Measurements from ENCODE around the gene AGAP1. TPM values are rescaled to one million over a fixed set of nuclear protein-coding genes. Genes with fewer than 3 reads are reported as not detected.
"Not testable (repeated sequence)": the region's sequence is repeated elsewhere in the genome, so short reads cannot be mapped to it uniquely, and the experiment has no call there.

The AGAP1 gene
- total RNA-seq, 1 experiment from 2014 or later = 23.4 TPM

DNA sequence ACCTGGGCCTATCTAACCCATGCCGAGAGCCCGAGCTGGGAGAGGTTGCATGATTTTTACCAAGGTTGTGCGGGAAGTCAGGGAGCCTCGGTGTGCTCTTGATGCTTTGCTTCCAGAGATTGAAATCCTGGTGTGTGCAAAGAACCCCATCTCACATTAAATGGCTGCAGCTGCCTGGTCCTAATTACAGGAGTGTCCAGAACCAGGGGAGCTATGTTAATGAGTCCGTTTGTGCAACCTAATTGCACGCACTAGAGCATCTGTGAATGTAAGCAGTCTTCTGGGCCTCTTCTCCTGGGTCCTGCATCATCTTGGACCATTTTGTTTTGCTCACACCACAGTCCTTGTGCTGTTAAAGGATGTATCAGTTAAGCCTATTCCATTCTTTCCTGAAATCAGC is 263.8 kb downstream of the AGAP1 start:
- Histone ChIP-seq H3K4me3 (no peak overlapping the region), H3K36me3 (peaks cover 23% of the 10 kb centered on the region), H3K9me3 (replicated peaks) (no peaks in the 10 kb centered on the region), H3K27me3 (replicated peaks) (no peaks in the 10 kb centered on the region), H3K27ac (no peak overlapping the region), H3K4me1 (replicated peaks) (peaks cover 13% of the 10 kb centered on the region)
- no peak for DNase-seq (ENCODE audit: low read depth in 1 of 2, low spot score in 2 of 2)

DNA sequence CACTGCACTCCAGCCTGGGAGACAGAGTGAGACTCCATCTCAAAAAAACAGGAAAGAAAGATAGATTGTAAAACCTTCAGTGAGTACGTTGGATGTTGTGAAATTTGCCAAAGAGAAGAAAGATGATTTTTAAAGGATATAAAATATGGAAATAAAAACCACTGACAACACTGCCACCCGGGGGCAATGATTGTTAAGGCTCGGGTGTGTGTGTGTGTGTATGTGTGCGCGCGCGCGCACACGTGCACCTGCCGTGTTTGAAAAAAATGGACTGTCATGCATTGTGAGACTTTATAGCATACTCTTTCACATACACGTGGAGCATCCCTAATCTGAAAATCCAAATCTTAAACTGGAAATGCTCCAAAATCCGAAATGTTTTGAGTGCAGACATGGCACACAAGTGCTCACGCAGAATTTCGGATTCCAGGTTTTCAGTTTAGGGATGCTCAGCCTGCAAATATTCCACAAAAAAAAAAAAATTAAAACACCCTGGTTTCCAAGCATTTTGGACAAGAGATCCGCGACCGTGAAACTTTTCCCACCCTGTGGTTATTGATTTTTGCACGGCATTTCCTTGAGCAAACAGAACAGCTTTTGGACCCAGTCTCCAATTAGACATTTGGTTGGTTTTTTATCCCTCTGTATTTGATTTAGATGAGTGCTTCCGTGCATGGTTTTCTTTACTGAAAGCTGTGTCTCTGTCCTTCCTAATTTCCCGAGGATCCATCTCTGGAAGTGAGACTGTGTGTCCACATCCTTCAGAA is 269.2 kb downstream of the AGAP1 start:
- DNase-seq (ENCODE audit: low read depth in 1 of 2, low spot score in 2 of 2) = no peak
- Histone ChIP-seq H3K4me1 (replicated peaks) (peaks cover 7% of the 10 kb centered on the region), H3K9me3 (replicated peaks) (no peaks in the 10 kb centered on the region), H3K27me3 (replicated peaks) (no peaks in the 10 kb centered on the region), H3K27ac (no peak overlapping the region), H3K36me3 (peaks cover 24% of the 10 kb centered on the region), H3K4me3 (no peak overlapping the region)

- Histone ChIP-seq H3K4me1 (replicated peaks) (peaks cover 7% of the 10 kb centered on the region), H3K27ac (no peak overlapping the region), H3K27me3 (replicated peaks) (no peaks in the 10 kb centered on the region), H3K4me3 (no peak overlapping the region), H3K9me3 (replicated peaks) (no peaks in the 10 kb centered on the region), H3K36me3 (peaks cover 22% of the 10 kb centered on the region)
- no peak for DNase-seq (ENCODE audit: low read depth in 1 of 2, low spot score in 2 of 2)
Measured at GRCh38 chr2:235763816-235764215, 270.0 kb downstream of the AGAP1 start.

GRCh38 chr2:235764478-235764877 is 270.6 kb downstream of the AGAP1 start:
- not testable (repeated sequence) for H3K4me3 ChIP-seq; H3K27me3 ChIP-seq (replicated peaks); DNase-seq (ENCODE audit: low read depth in 1 of 2, low spot score in 2 of 2); H3K4me1 ChIP-seq (replicated peaks); H3K27ac ChIP-seq; H3K9me3 ChIP-seq (replicated peaks)
- H3K36me3 ChIP-seq = peaks cover 25% of the 10 kb centered on the region

- H3K9me3 ChIP-seq (replicated peaks) = no peaks in the 10 kb centered on the region
- no peak overlapping the region for H3K4me3 ChIP-seq
- H3K36me3 ChIP-seq = peaks cover 27% of the 10 kb centered on the region
- DNase-seq (ENCODE audit: low read depth in 1 of 2, low spot score in 2 of 2) = peak; percentile 23 to 62
- H3K4me1 ChIP-seq (replicated peaks) = peaks cover 7% of the 10 kb centered on the region
- peak overlapping the region; percentile 31; the same call in 1 of the 2 replicates for H3K27ac ChIP-seq
- H3K27me3 ChIP-seq (replicated peaks) = no peaks in the 10 kb centered on the region
Measured at GRCh38 chr2:235765181-235765820, 271.5 kb downstream of the AGAP1 start.

- Histone ChIP-seq H3K4me1 (replicated peaks) (peaks cover 7% of the 10 kb centered on the region), H3K4me3 (no peak overlapping the region), H3K27ac (peak overlapping the region; percentile 37), H3K36me3 (peaks cover 28% of the 10 kb centered on the region), H3K27me3 (replicated peaks) (no peaks in the 10 kb centered on the region), H3K9me3 (replicated peaks) (no peaks in the 10 kb centered on the region)
- peak; percentile 66 to 68 for DNase-seq (ENCODE audit: low read depth in 1 of 2, low spot score in 2 of 2)
Measured at GRCh38 chr2:235766278-235766677, 272.4 kb downstream of the AGAP1 start.

DNA sequence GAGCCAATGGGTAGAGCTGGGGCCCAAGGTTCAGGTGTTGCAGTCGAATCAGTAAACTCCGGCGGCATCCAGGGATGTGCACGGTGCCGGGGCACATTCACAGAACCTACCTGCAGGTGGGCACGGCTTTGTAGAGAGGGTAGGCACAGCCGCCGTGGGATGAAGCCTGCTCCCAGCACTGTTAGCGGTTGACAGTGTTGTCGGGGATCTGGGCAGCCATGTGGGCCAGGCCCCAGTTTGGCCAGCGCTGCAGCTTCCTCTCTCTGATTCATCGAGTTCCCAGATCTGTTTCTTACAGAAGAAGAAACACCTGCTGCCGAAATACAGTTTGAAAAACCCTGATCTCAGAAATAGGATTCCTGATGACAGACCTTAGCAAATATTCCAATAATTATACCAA is 274.8 kb downstream of the AGAP1 start:
- H3K36me3 ChIP-seq = peaks cover 33% of the 10 kb centered on the region
- H3K9me3 ChIP-seq (replicated peaks) = no peaks in the 10 kb centered on the region
- no peak overlapping the region for H3K4me3 ChIP-seq
- H3K4me1 ChIP-seq (replicated peaks) = peaks cover 13% of the 10 kb centered on the region
- DNase-seq (ENCODE audit: low read depth in 1 of 2, low spot score in 2 of 2) = no peak
- no peaks in the 10 kb centered on the region for H3K27me3 ChIP-seq (replicated peaks)
- no peak overlapping the region for H3K27ac ChIP-seq

- H3K4me1 ChIP-seq (replicated peaks) = peaks cover 14% of the 10 kb centered on the region
- DNase-seq (ENCODE audit: low read depth in 1 of 2, low spot score in 2 of 2) = no peak
- no peak overlapping the region for H3K27ac ChIP-seq
- no peak overlapping the region for H3K4me3 ChIP-seq
- H3K27me3 ChIP-seq (replicated peaks) = no peaks in the 10 kb centered on the region
- H3K9me3 ChIP-seq (replicated peaks) = no peaks in the 10 kb centered on the region
- peaks cover 30% of the 10 kb centered on the region for H3K36me3 ChIP-seq
Measured at GRCh38 chr2:235769046-235769445, 275.2 kb downstream of the AGAP1 start.

DNA sequence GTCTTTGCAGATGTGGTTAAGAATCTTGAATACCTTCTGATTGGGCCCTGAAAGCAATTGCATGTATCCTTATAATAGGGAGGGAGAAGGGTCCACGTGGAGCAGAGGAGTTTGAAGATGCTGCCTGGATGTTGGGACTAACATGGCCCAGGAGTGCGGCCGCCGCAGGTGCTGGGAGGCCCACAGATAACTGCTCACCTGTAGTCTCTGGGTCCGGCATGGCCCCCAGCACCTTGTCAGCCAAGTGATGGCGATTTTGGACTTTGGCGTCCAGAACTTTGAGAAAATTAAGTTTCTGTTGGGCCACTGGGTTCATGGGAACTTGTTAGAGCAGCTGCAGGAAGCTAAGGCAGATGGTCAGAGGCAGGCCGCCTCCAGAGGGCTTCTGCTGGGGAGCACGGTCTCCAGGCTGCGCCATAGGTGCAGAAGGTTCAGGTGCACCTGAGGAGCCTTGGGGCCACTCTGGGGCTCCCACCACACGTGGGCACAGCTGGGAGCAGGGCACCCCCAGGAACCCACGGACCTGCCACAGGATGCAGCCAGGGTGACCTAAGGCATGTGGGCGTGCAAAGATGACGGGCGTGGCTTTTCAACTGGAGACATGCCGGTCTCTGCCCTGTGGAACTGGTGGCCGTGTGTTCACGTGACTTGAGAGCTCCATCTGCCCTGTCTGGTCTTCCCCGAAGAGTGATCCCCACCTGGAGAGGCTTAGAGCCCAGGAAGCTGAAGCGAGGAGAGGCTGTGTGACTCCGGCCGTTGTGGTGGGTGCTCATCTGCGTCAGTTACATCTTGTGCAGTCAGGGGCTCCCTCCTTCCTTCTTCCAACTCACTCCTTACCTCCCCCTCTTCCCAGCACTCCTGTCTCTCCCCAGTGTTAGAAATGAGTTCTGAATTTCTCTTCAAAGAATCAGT is 277.3 kb downstream of the AGAP1 start:
- no peak for DNase-seq (ENCODE audit: low read depth in 1 of 2, low spot score in 2 of 2)

GRCh38 chr2:235773188-235773928 is 279.5 kb downstream of the AGAP1 start:
- Histone ChIP-seq H3K4me1 (replicated peaks) (peaks cover 7% of the 10 kb centered on the region; the same call in 1 of the 2 replicates), H3K27ac (no peak overlapping the region), H3K36me3 (peaks cover 30% of the 10 kb centered on the region), H3K27me3 (replicated peaks) (no peaks in the 10 kb centered on the region), H3K4me3 (no peak overlapping the region), H3K9me3 (replicated peaks) (no peaks in the 10 kb centered on the region)
- no peak for DNase-seq (ENCODE audit: low read depth in 1 of 2, low spot score in 2 of 2)

More for the DNA sequence above, 277.3 kb downstream of the AGAP1 start:
- Histone ChIP-seq H3K36me3 (peaks cover 37% of the 10 kb centered on the region), H3K4me1 (replicated peaks) (peaks cover 7% of the 10 kb centered on the region; the same call in 1 of the 2 replicates), H3K27me3 (replicated peaks) (no peaks in the 10 kb centered on the region), H3K4me3 (no peak overlapping the region), H3K27ac (no peak overlapping the region), H3K9me3 (replicated peaks) (no peaks in the 10 kb centered on the region)

GRCh38 chr2:235774153-235774870 is 280.5 kb downstream of the AGAP1 start:
- no peak overlapping the region for H3K4me3 ChIP-seq
- H3K27me3 ChIP-seq (replicated peaks) = no peaks in the 10 kb centered on the region
- H3K36me3 ChIP-seq = peaks cover 35% of the 10 kb centered on the region
- peaks cover 7% of the 10 kb centered on the region; the same call in 1 of the 2 replicates for H3K4me1 ChIP-seq (replicated peaks)
- H3K27ac ChIP-seq = no peak overlapping the region
- DNase-seq (ENCODE audit: low read depth in 1 of 2, low spot score in 2 of 2) = no peak
- H3K9me3 ChIP-seq (replicated peaks) = no peaks in the 10 kb centered on the region

GRCh38 chr2:235776531-235776930 is 282.7 kb downstream of the AGAP1 start:
- Histone ChIP-seq H3K36me3 (peaks cover 34% of the 10 kb centered on the region), H3K4me1 (replicated peaks) (peaks cover 7% of the 10 kb centered on the region; the same call in 1 of the 2 replicates)

More at GRCh38 chr2:235776531-235776930, 282.7 kb downstream of the AGAP1 start:
- no peak overlapping the region for H3K27ac ChIP-seq
- no peaks in the 10 kb centered on the region for H3K27me3 ChIP-seq (replicated peaks)
- H3K9me3 ChIP-seq (replicated peaks) = no peaks in the 10 kb centered on the region
- DNase-seq (ENCODE audit: low read depth in 1 of 2, low spot score in 2 of 2) = no peak
- no peak overlapping the region for H3K4me3 ChIP-seq
